NCI-H524 treated with DMSO at 0.1 percent for 48 hours (cell line): ENCODE measurements around the gene RNF208.
"Not testable (repeated sequence)": the region's sequence is repeated elsewhere in the genome, so short reads cannot be mapped to it uniquely, and the experiment has no call there.

Experiments used
- DNase-seq: peaks from one replicate; lab custom pipeline; 2025; lab: John Stamatoyannopoulos, UW

RNF208 gene, protein sequence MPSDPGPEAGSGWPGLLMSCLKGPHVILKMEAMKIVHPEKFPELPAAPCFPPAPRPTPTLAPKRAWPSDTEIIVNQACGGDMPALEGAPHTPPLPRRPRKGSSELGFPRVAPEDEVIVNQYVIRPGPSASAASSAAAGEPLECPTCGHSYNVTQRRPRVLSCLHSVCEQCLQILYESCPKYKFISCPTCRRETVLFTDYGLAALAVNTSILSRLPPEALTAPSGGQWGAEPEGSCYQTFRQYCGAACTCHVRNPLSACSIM

DNA sequence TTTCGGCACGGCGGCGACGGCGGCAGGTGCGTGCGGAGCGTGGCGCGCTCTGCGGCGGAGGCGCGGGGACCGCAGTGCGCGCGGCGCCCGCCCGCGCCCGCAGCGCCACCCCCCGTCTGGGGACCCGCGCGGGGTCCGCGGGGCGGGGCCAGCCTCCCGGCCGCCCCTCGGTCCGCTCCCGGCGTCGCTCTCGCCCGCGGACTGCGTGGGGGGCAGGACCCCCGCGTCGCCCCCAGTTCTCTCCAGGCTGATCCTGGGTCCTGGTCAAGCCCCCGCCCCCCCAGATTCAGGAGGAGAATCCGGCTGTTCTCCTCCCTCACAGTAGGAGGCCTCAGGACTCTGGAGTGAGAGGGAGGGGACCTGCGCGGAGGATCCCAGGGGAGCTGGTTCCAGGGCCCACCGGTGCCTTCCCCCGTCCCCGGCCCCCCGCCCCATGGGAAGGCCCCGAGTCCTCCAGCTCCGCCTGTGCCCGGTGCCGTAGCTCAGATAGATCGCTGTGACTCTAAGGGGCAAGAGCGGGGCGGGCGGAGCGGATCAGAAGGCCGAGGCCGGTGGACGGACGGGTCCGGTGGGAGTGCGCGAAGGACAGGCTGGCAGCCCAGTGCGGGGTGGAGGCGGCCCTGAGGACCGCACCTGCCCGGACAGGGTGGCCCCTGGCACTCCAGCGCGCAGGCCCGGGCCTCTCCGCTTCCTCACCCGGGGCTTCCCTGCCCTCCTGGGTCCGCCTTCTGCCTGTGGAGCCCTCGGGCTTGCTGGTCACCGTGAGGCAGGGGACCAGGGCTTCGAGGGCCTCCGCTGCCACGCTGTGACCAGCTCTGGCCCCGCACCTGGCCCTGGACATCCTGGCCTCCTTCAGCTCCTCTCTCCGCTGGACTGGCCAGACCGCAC lies at the start of gene RNF208:
TSS of gene RNF208 (minus strand) at position 51 of the 888 bp plus-strand sequence. CDS start 1,028 bp downstream, outside the sequence.
- no peak for DNase-seq

DNA sequence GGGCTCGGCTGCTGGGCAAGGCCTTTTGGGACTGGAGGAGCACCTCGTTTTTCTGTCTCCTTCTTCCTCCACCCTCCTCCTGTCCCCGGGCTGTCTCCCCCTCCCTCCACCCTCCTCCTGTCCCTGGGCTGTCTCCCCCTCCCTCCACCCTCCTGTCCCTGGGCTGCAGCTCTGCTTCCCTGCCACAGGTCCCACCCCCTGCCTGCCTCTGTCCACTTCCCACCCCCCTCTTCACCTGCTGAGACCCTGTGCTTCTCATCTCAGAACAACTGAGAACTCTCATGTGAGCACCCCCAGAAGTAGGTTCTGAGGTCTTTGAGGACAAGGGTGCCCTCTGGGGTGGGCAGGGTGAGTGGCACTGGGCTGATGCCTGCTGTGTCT lies 49.6 kb upstream of the RNF208 start:
- DNase-seq, result no peak

DNA sequence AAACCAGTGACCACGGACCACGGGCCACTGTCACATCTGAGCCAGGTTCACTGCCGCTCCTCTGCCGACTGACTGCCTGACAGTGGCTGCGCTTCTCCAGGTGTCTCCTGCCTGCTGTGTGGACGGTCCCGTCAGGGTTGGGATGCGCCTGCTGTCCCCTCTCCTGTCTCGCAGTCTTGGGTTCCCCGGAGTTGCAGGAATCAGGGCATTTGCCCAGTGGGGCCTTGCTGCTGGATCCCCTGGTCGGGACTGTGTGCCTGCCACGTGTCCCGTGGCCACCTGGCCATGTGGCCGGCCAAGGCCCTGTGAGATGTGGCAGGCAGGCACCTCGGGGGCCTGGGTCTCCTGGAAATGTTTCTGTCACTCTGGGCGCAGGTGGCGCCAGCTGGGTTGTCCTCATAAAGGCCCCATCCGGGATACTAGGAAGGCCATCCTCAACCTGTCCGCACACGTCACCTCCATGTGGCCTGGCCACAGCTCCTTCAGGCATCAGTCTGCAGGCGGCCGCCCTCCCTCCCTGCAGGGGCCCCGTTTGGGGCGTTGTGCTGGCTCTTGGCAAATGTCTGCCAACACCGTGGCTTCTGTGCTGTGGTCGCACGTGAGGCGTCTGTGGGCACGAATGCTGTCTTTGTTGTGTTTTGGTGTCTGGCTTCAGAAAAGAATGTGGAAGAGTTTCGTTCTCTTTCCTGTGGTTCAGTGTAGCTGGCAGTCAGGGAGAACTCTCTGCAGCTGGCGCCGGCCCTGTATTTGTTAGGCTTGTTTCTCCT lies 49.1 kb upstream of the RNF208 start:
- DNase-seq, result no peak

DNA sequence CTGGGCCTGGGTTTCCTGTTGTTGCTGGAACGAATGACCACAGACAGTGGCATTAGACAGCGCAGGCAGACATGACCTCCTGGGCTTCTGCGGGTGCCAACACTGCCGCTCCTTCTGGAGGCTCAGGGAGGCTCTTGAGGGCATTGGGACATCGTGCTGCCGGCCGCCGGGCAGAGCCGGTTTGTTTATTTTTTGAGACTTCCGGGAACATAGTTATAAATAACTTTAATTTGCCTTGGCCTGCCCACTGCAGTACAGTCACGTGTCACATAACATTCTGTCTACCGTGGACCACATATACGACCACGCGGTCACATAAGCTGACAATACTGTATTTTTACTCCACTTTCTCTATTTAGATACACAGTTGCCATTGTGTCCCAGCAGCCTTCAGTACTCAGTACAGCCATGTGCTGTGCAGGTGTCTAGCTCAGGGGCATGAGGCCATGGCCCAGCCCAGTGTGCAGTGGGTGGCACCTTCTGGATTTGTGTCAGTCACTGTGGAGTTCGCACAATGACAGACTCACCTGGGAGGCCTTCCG lies 47.3 kb upstream of the RNF208 start:
- no peak for DNase-seq

DNA sequence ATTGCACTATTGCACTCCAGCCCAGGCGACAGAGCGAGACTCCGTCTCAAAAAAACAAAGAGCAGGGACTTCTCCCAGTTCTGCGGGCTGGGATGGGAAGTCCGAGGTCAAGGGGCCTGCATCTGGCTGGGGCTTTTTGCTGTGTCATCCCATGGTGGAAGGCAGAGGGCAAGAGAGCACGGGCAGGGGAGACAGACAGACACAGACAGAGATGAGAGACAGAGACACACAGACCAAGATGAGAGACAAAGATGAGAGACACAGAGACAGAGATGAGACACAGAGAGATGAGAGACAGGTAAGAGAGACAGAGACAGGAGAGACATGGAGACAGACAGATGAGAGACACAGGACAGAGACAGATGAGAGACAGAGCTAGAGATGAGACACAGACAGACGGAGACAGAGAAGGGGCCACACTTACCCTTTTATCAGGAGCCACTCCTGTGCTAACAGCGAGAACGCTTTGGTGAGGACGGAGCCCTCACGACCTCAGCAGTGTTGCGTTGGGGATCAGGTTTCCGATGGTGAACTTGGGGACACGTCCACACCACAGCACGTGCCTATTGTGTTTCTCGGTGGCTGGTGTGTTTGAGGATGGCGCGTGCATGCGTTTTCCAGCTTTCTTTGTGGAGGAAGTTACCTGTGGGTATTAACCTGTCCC lies 46.6 kb upstream of the RNF208 start:
- DNase-seq, result no peak

DNA sequence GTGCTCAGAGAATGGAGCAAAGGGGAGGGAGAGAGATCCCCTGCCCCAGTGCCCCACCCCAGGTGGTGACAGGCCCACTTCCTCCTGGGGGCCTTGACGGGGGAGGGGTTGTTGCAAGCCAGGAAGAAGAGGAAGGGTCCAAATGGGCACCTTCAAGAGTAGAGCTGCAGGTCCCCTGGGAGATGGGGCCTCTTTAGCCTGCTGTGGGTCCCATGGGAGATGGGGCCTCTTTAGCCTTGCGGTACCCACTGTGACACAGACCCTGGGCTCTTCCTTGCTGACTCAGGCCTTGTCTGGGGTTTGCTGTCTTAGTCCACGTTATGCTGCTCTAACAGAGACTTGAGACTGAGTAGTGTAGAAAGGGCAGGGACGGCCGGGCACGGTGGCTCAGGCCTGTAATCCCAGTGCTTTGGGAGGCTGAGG lies 45.9 kb upstream of the RNF208 start:
- no peak for DNase-seq

DNA sequence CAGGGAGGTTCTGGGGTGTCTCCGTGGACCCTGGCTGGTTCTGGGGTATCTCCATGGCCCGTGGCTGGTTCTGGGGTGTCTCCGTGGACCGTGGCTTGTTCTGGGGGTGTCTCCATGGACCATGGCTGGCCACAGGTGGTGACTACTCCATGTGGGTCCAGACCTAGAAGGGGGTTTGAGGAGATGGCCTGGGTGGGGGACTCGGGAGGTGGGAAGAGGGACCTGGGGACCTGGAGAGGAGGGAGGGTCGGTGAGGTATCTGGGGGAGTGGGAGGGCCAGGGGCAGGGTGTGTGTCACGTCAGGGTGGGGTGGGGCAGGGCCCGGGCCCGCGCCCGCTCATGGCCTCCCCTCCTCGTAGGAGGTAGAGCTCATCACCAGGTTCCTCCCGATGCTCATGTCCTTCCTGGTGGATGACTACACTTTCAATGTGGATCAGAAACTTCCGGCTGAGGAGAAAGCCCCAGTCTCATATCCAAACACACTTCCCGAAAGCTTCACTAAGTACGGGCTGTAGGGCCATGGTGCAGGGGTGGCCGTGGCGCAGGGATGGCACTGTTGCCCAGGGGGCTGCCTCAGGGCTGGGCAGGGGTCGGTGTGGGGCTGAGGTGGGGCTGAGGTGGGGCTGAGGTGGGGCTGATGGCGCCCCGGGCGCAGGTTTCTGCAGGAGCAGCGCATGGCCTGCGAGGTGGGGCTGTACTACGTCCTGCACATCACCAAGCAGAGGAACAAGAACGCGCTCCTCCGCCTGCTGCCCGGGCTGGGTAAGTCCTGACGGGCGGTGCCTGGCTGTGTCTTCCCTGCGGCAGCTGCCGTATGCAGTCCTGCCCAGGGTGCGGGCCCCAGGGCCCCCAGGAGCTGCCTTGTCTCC lies 44.8 kb upstream of the RNF208 start:
- DNase-seq, result no peak

DNA sequence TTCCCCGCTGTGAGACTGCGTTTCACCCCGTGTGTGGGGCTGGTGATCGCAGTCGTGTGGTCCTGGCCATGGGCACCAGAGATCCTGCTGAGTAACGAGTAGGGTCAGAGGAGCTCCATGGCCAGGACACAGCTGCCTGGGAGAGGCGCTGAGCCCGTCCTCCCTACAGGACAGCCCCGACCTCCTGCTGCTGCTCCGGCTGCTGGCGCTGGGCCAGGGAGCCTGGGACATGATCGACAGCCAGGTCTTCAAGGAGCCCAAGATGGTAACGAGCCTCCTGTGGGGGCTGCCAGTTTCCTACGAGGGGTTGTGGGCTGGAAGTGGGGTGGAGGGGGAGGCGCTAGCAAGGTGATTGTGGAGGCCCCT lies 44.1 kb upstream of the RNF208 start:
- DNase-seq, result no peak

DNA sequence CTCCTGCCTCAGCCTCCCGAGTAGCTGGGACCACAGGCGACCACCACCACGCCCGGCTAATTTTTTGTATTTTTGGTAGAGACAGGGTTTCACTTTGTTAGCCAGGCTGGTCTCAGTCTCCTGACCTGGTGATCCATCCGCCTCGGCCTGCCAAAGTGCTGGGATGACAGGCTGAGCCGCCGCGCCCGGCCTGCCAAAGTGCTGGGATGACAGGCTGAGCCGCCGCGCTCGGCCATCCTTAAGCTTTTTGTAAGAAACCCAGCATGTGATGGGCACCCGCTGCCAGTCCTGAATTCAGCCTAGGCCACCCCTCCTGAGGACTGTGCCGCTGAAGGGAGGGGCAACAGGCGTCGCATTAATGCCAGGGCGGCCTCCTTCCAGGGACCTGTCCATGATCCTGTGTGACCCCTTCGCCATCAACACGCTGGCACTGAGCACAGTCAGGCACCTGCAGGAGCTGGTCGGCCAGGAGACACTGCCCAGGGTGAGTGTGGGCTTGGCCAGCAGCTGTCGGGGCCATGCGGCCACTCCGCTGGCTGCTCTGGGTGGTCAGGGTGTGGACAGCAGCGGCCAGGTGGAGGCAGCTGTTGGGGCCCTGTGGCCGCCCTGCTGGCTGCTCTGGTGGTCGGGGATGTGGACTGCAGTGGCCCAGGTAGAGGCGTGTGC lies 43.6 kb upstream of the RNF208 start:
- DNase-seq, result no peak

DNA sequence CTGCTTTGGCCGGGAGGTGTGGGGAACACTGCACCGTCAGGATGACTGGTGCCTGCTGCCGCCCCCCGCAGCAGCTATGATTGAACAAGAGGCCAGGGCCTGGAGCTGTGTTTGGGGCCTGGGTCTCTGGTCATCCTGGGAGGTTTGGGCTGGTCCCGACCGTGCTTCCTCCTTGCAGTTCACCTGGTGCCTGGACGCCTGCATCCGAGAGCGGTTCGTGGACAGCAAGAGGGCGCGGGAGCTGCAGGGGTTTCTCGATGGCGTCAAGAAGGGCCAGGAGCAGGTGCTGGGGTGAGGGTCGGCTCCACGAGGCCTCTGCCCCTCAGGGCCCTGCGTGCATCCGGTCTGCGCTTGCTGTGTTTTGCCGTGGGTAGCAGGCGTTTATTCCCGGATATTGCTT lies 42.0 kb upstream of the RNF208 start:
- DNase-seq, result no peak

DNA sequence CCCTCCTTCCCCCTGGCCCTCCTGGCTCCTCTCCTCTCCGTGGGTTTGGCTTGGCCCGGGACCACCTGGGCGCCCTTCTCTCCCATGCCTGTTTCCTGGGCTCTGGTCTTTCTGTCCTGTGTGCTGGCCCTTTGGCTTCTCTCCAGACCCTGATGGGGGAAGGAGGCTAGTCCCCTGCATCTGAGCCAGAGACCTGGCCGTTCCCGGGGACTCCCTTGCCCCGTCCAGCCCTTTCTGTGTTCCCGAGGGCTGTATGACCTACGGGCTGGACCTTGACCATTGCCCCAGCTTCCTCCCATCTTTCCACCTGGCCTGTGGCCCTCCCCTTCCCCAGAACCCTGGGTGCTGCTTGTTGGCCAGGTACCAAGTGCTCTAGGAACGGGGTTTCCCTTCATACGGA lies 41.5 kb upstream of the RNF208 start:
- no peak for DNase-seq

DNA sequence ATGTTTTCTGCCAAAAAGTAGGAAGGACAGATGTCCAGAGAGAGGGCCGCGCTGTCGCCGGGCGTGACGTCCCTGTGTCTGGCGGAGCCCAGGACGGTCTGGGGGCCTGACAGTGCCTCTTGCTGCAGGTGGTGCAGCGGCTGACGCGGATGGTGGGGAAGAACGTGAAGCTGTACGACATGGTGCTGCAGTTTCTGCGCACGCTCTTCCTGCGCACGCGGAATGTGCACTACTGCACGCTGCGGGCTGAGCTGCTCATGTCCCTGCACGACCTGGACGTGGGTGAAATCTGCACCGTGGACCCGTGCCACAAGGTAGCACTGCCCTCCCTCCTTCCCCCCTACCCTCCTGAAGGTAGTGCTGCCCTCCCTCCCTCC lies 40.9 kb upstream of the RNF208 start:
- DNase-seq, result no peak

DNA sequence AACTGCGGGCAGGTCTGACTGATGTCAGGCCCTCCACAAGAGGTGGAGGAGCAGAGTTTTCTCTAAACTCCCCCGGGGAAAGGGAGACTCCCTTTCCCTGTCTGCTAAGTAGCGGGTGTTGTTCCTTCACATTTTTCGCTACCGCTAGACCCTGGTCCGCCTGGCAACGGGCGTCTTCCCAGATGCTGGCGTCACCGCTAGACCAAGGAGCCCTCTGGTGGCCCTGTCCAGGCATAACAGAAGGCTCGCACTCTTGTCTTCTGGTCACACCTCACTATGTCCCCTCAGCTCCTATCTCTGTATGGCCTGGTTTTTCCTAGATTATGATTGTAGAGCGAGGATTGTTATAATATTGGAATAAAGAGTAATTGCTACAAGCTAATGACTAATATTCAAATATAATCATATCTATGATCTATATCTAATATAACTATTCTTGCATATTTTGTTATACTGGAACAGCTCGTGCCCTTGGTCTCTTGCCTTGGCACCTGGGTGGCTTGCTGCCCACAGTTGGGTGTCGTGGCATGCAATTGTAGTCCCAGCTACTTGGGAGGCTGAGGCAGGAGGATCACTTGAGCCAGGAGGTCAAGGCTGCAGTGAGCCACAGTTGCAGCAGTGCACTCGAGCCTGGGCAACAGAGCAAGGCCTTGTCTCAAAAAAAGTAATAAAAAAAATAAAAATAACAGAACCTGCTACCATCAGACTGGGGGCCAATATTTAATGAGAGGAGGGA lies 40.3 kb upstream of the RNF208 start:
- not testable (repeated sequence) for DNase-seq

DNA sequence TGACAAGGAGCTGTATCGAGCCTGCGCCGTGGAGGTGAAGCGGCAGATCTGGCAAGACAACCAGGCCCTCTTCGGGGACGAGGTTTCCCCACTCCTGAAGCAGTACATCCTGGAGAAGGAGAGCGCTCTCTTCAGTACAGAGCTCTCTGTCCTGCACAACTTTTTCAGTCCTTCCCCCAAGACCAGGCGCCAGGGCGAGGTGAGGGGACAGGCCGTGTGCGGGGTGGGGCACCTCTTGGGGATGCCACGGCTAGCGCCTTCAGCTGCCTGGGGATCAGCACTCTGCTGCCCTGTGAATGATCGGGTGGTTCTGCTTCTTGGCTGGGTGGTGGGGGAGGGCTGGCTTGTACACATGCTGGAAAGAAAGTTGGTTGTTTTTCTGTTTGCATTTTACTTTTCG lies 34.8 kb upstream of the RNF208 start:
- DNase-seq, result no peak

DNA sequence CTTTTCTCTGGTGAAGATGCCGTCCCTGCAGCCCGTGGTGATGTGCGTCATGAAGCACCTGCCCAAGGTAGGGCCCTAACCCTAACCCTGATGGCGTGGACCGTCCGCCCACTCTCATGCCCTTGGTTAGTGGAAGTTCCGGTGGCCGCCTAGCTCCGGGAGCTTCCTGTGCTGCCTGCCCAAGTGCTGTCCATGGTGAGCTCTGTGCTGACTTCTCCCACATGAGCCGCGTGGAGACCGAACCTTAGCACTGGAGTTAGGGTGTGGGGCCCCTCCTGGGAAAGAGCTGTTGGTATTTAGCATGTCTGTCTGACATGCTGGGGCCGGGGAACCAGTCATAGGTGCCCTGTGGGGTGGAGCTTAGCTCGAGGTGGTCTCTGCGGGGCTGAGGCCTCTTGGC lies 34.3 kb upstream of the RNF208 start:
- no peak for DNase-seq

DNA sequence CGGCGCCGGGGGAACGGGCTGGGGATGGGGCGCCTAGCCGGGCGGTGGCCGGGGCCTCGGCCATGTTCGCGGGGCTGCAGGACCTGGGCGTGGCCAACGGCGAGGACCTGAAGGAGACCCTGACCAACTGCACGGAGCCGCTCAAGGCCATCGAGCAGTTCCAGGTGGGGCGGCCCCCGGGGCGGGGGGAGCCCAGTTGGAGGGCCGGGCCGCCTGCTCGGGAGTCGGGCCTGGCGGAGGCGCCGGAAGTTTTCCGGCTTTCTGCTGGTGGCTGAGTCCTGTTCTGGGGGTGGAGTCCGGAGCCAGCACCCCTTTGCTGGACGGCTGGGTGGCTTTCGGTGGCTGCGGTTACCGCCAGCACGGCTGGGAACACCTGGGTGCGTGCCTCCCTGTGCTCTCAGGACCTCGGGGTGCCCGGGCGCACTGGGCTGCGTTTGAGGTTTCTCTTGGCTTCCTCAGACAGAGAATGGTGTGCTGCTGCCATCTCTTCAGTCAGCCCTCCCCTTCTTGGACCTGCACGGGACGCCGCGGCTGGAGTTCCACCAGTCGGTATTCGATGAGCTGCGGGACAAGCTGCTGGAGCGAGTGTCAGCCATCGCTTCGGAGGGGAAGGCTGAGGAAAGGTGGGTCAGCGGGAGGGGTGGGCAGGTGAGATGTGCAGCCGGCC lies 33.5 kb upstream of the RNF208 start:
- no peak for DNase-seq

DNA sequence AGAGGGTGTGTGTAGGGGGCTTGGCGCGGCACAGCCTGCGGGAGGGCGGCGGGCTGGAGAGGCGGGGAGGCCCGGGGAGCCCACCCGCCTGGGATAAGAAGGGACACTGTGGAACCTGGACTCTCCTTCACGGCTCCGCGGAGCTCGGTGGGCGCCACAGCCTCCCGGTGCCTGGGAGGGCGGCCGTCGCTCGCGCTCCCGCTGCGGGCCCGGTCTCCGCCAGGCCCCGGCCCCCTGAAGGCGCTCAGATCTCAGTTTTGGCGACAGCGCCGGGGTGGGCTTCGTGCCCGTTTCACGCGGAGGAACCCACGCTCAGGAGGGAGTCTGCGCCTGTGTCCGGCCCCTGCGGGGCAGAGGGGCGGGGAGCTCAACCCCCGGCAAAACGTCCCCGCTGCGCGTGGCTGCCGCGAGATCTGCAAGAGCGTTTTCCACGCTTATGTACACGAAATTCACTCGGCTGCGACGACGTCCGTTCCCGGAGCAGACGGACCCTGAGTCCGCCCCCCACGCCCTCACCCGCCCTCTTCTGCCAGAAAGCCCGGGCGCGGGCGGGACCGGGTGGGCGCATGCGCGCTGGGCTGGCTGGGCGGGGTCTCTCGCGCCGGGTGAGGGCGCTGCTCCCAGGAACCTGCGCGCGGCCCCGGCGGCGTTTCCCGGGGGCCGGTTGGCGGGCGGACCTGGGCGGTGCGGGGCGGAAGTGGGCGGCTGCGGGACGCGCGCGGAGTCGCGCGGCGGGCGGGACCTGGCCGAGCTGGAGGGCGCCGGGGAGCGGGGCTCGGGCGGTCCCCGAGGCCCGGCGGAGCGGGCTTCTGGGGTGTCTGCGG lies 32.8 kb upstream of the RNF208 start, which contains the start of gene NELFB:
TSS of gene NELFB (plus strand) at position 704 of the 824 bp plus-strand sequence.
- peak; percentile 29 for DNase-seq
